ENCODE results near the gene BNC2. TPM values are rescaled to one million over a fixed set of nuclear protein-coding genes. Genes with fewer than 3 reads are reported as not detected.
"Not testable (repeated sequence)": the region's sequence is repeated elsewhere in the genome, so short reads cannot be mapped to it uniquely, and the experiment has no call there.

The BNC2 gene
- total RNA-seq, 1 experiment from 2014 or later, result 43.6 TPM

- no CpG with 5 or more reads among the region's 4 CpGs for WGBS (ENCODE audit: extremely low coverage, insufficient read length, low lambda C conversion rate)
- H3K18ac ChIP-seq (ENCODE audit: insufficient read length, low read depth, low read length), result no peak overlapping the region
- no peak overlapping the region for H3K4ac ChIP-seq (ENCODE audit: low read depth, low read length)
- H3K4me1 Mint-ChIP-seq, result peaks cover 14 to 17% of the 10 kb centered on the region in 2 experiments
- no peak for DNase-seq
- H3K4me1 ChIP-seq (ENCODE audit: insufficient read depth, low read length), result peaks cover 2% of the 10 kb centered on the region
- no peak overlapping the region for H3K56ac ChIP-seq (ENCODE audit: insufficient read length, low read depth, low read length)
- no peak overlapping the region for H2BK15ac ChIP-seq (ENCODE audit: low read depth, low read length)
- H3K23ac ChIP-seq (ENCODE audit: insufficient read length, low read depth, low read length), result no peak overlapping the region
- no peak overlapping the region for H4K5ac ChIP-seq (ENCODE audit: insufficient read length, low read depth, low read length)
- H3K27me3 ChIP-seq (ENCODE audit: insufficient read depth, low read length), result no peaks in the 10 kb centered on the region
- H2BK20ac ChIP-seq (ENCODE audit: low read depth, low read length, poor library complexity, severe bottlenecking), result no peak overlapping the region
- no peak overlapping the region for H4K8ac ChIP-seq (replicated peaks; ENCODE audit: insufficient read length, low read depth, low read length)
- H3K4me3 Mint-ChIP-seq, result no peak overlapping the region
- H4K20me1 ChIP-seq (ENCODE audit: control insufficient read depth, insufficient read depth, insufficient read length), result no peaks in the 10 kb centered on the region
- H3K4me2 ChIP-seq (ENCODE audit: insufficient read depth, insufficient read length, low read length), result no peak overlapping the region
- H3K23me2 ChIP-seq (ENCODE audit: insufficient read length, low read depth, low read length, poor library complexity, severe bottlenecking), result no peaks in the 10 kb centered on the region
- H3K9me3 Mint-ChIP-seq, result no peaks in the 10 kb centered on the region
- no peaks in the 10 kb centered on the region for H3K79me1 ChIP-seq (ENCODE audit: insufficient read depth, low read depth, low read length, poor library complexity, severe bottlenecking)
- H3K9me3 ChIP-seq (ENCODE audit: control insufficient read depth, low read depth, low read length), result no peaks in the 10 kb centered on the region
- H2BK12ac ChIP-seq (ENCODE audit: insufficient read length, low read depth, low read length), result no peak overlapping the region
- no peak overlapping the region for H2AFZ ChIP-seq (ENCODE audit: low read length)
- no peak overlapping the region for H2BK5ac ChIP-seq (ENCODE audit: insufficient read length, low read length)
- no peak overlapping the region for H2AK5ac ChIP-seq (ENCODE audit: insufficient read length, low read length)
- H3K9ac ChIP-seq (ENCODE audit: extremely low read depth, insufficient read length, low read length), result no peak overlapping the region
- no peak for TF ChIP-seq CTCF (conservative IDR thresholded peaks at IDR 0.05)
- H3K27ac Mint-ChIP-seq, result no peak overlapping the region
- no peaks in the 10 kb centered on the region for H3K27me3 Mint-ChIP-seq (ENCODE audit: low read depth)
- H3K27ac ChIP-seq (ENCODE audit: insufficient read length, low read depth, low read length), result no peak overlapping the region
- H3K14ac ChIP-seq (ENCODE audit: insufficient read depth, low read length), result no peak overlapping the region
- H2BK120ac ChIP-seq (ENCODE audit: low read depth, low read length, poor library complexity, severe bottlenecking), result no peak overlapping the region
- H3K36me3 Mint-ChIP-seq (ENCODE audit: insufficient read depth in 1 of 3, low read depth in 3 of 3), result peaks cover 9 to 11% (median 11%) of the 10 kb centered on the region in 3 experiments
- H4K91ac ChIP-seq (ENCODE audit: insufficient read length, low read depth, low read length), result no peak overlapping the region
- H3T11ph ChIP-seq (ENCODE audit: low read length), result no peak overlapping the region
- H3K79me2 ChIP-seq (ENCODE audit: insufficient read depth, low read length), result no peaks in the 10 kb centered on the region
Observed at GRCh38 chr9:16441791-16442190, 428.7 kb downstream of the BNC2 start.

- H4K20me1 ChIP-seq (ENCODE audit: control insufficient read depth, insufficient read depth, insufficient read length); H3K9me3 ChIP-seq (ENCODE audit: control insufficient read depth, low read depth, low read length); H4K8ac ChIP-seq (replicated peaks; ENCODE audit: insufficient read length, low read depth, low read length); H3K27ac ChIP-seq (ENCODE audit: insufficient read length, low read depth, low read length); H3K23me2 ChIP-seq (ENCODE audit: insufficient read length, low read depth, low read length, poor library complexity, severe bottlenecking); H2BK12ac ChIP-seq (ENCODE audit: insufficient read length, low read depth, low read length); H2BK5ac ChIP-seq (ENCODE audit: insufficient read length, low read length); H3K79me1 ChIP-seq (ENCODE audit: insufficient read depth, low read depth, low read length, poor library complexity, severe bottlenecking); H3K4me3 Mint-ChIP-seq; H4K91ac ChIP-seq (ENCODE audit: insufficient read length, low read depth, low read length); H2AFZ ChIP-seq (ENCODE audit: low read length); H2AK5ac ChIP-seq (ENCODE audit: insufficient read length, low read length); H2BK120ac ChIP-seq (ENCODE audit: low read depth, low read length, poor library complexity, severe bottlenecking); H3K18ac ChIP-seq (ENCODE audit: insufficient read length, low read depth, low read length); H3T11ph ChIP-seq (ENCODE audit: low read length); H3K56ac ChIP-seq (ENCODE audit: insufficient read length, low read depth, low read length); H3K79me2 ChIP-seq (ENCODE audit: insufficient read depth, low read length); H4K5ac ChIP-seq (ENCODE audit: insufficient read length, low read depth, low read length); H3K23ac ChIP-seq (ENCODE audit: insufficient read length, low read depth, low read length); H3K9me3 Mint-ChIP-seq; H3K27me3 ChIP-seq (ENCODE audit: insufficient read depth, low read length); H3K9ac ChIP-seq (ENCODE audit: extremely low read depth, insufficient read length, low read length); H2BK20ac ChIP-seq (ENCODE audit: low read depth, low read length, poor library complexity, severe bottlenecking); H3K4me1 ChIP-seq (ENCODE audit: insufficient read depth, low read length); H3K4me2 ChIP-seq (ENCODE audit: insufficient read depth, insufficient read length, low read length); H3K14ac ChIP-seq (ENCODE audit: insufficient read depth, low read length); DNase-seq; H3K4ac ChIP-seq (ENCODE audit: low read depth, low read length); H3K27me3 Mint-ChIP-seq (ENCODE audit: low read depth); H2BK15ac ChIP-seq (ENCODE audit: low read depth, low read length): not testable (repeated sequence)
- no CpG with 5 or more reads among the region's 6 CpGs for WGBS (ENCODE audit: extremely low coverage, insufficient read length, low lambda C conversion rate)
- Mint-ChIP-seq H3K36me3 (ENCODE audit: insufficient read depth in 1 of 3, low read depth in 3 of 3) (peaks cover 22 to 31% (median 24%) of the 10 kb centered on the region in 3 experiments), H3K4me1 (peaks cover 14% of the 10 kb centered on the region in 2 experiments), H3K27ac (0 out of 7 replicates have a peak overlapping the region, but pooled peaks of 1 of the 3 experiments have one; percentile 18)
Observed at GRCh38 chr9:16438831-16439230, 431.6 kb downstream of the BNC2 start.

Measured in H9 (cell line).